ENCODE results near the gene POLA1.

POLA1 gene

GRCh38 chrX:25028726-25029125 lies 335.0 kb downstream of the POLA1 start:
- DNase-seq (ENCODE audit: low spot score): no peak

GRCh38 chrX:25029288-25029825 lies 335.6 kb downstream of the POLA1 start:
- no peak for DNase-seq (ENCODE audit: low spot score)

DNA sequence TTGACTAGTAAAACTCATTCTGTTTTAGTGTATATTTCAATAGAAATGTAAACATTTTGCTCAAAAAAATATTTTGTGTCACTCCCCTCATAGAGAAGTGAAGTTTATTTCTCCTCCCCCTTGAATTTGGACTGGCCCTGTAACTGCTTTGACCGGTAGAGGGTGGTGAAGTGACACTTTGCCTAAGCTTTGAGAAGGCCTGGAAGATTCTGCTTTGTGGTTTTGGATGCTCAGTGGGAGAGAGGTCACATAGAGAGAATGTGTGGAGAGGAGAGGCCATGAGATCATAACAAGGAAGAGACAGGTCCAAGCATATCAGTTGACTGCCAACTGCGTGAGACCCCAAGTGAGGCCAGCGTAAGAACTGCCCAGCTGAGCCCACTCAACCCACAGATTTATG lies 341.2 kb downstream of the POLA1 start:
- DNase-seq (ENCODE audit: low spot score): no peak

GRCh38 chrX:25039036-25039435 lies 345.3 kb downstream of the POLA1 start:
- no peak for DNase-seq (ENCODE audit: low spot score)

DNA sequence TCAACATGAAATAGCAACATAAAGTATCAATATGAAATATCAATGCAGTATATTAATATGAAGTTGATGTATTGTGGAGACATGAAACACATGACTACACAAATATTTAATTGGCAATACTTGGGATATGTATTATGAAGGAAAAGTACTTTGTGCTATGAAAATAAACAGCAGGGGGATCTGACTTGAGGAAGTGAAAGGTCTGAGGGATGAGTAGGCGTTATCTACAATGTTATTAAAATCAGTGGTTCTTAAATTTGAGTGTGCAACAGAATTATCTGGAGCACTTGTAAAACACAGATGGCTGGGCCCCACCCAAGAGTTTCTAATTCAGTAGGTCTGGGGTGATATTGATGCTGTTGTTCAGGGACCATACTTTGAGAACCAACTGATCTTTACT lies 349.5 kb downstream of the POLA1 start:
- no peak for DNase-seq (ENCODE audit: low spot score)

Measured in LoVo (cell line).